NCI-H774 (cell line): Measurements from ENCODE around the gene RAB2B.
A peak's percentile ranks its signal among the peaks of the same experiment; 100 is the strongest.

Experiments
- DNase-seq: peaks from one replicate; lab custom pipeline; 2025; lab: John Stamatoyannopoulos, UW

Gene RAB2B

DNA sequence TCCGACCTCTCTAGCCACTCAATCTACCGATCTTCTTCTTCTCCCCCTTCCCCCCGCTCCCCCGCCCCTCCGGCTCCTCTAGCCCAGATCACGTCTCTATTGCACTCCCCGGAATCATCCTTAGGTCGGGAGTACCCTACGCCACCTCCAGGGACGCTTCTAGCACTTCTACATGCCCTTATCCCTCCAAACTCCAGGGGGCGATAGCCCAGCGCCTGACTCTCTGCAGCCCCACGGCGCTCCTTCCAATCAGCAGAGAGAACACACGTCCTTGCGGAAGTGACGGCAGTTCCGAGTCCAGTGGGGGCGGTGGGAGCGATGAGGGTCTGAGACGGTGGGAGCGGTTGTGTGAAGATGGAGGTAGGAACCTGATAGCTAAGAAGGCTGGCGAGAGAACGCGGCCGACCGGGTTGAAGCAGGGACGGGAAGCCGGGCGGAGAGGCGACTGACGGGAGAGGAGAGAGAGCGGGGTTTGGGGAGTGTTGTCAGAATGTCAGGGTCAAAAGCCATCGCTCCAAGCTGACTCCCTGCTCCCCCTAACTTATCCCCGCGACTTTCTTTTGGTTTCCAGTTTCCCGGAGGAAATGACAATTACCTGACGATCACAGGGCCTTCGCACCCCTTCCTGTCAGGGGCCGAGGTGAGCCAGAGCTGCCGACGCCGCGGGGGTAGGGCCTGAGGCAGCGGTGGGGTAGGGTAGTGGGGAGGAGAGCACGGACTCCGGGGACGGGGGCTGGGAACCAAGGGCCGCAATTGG lies at the start of gene RAB2B, which contains the start of gene TOX4:
RAB2B (minus strand) TSS at position 35 of the 757 bp plus-strand sequence. CDS start 87 bp downstream, outside the sequence.
TOX4 (plus strand) TSS at position 271 of the 757 bp plus-strand sequence; CDS start at position 355, 84 bp downstream.
- DNase-seq = peak; percentile 98

DNA sequence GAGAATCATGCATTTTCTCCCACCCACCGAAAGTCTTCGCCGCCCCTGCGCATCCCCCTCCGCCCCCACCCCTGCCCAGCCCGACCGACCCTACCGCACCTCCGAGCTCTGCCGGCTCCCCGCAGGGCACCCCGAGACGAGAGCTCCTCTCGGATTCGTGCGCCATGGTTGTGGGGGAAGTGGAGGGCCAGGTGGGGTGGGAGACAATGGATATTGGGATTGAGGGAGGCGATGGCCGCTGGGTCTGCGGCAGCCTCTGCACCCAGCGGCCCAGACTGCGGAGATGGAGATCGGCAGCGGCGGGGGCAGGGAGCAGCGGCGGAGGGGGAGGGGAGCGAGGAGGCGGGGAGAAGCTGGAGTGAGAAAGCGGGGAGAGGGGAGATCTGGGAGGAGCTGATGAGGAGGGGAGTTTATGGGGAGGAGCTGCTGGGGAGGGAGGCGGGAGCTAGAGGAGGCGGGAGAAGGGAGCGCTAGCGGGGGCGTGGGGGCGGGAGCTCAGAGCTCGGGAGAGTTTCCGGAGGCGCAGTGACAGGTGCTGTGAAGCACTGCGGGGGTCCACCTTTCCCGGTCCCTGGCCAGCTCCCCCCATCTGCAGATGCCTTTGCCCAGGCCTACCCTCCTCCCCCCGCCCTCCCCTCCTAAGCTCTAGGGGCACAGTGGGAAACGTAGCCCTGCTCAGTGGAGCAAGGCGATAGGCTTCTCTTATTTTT lies 49.4 kb upstream of the RAB2B start, which contains the start of gene SALL2:
SALL2 (minus strand) TSS at position 385 of the 710 bp plus-strand sequence; CDS start at position 166, 219 bp downstream.
- peak; percentile 90 for DNase-seq

DNA sequence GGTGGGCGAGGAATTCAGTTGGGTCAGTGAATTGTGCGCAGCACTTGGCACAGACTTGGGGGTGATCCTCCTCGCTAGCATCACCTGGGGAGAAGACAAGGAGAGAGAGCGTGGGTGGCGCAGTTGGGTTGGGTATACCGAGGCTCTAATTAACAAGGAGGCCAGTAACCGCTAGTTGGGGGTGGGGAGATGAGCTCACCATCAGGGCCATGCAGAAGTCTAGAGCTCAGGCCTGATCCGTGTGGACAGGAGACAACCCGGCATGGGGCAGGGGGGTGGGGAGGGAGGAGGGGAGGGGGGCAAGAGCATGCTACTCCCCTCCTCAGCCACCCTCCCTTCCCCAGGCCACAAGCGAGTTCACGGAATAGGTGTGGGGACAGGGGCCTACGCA lies 48.8 kb upstream of the RAB2B start:
- DNase-seq = no peak

DNA sequence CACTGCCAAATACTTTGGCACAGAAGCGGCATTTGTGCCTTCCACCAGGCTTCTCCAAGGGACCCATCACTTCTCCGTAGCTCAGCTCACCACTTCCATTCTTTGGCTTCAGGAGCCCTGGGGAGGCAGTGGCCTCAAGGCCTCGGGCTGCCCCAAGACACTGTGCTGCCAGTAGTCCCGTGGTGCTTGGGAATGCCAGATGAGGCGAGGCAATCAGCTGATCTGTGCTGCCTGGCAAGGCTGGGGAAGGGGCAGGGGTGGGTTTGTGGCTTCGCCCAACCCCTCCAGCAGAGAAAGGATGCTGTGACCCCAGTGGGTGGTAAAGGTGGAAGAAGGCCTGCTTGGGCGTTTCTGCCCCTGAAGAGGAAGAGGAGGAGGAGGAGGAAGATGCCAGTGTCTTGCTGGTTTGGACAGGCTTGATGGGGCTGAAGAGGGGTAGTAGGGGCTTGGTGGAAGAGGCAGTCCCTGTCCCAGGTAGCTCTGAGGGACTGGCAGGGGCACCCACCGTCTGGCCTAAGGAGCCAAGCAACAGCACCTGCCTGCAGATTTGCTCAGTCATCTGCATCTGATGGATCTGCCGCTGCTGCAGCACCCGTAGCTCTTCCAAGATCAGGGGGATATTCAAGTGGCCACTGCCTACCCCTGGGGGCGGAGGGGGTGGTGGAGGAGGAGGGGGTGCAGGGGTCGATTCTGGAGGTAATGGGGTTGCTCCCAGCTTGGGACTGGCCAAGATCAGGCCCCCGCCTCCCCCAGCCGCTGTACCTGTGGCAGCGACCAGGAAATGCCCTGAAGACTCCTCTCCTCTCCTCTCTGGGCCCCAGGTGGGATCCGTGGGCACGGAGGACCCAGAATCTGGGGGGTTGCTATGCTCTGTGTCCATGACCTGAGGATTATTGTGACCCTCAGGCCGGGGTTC lies 48.1 kb upstream of the RAB2B start:
- DNase-seq = no peak

GRCh38 chr14:21523203-21523602 lies 46.4 kb upstream of the RAB2B start:
- no peak for DNase-seq

DNA sequence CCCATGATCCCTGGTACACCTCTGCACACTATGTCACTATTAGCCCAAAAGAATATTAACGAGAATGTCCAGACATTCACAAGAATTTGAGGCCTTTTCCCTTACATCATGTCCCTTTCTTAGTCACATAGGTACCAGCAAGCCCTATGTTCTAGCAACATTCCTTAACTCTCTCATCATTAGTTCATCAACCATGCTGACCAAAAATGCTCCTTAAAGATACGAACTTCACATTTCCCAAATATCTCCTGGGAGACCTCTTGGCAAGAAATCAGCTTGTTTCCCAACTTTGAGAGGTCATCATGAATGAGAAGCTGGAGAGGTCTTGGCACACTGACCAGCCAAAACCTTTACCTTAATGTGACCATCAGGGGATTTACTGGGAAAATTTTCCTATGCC lies 44.7 kb upstream of the RAB2B start:
- DNase-seq = no peak

GRCh38 chr14:21520767-21521166 lies 44.0 kb upstream of the RAB2B start:
- DNase-seq = no peak

- DNase-seq = no peak
Observed at GRCh38 chr14:21518725-21519124, 42.0 kb upstream of the RAB2B start.

GRCh38 chr14:21514341-21514740 lies 37.6 kb upstream of the RAB2B start:
- no peak for DNase-seq

DNA sequence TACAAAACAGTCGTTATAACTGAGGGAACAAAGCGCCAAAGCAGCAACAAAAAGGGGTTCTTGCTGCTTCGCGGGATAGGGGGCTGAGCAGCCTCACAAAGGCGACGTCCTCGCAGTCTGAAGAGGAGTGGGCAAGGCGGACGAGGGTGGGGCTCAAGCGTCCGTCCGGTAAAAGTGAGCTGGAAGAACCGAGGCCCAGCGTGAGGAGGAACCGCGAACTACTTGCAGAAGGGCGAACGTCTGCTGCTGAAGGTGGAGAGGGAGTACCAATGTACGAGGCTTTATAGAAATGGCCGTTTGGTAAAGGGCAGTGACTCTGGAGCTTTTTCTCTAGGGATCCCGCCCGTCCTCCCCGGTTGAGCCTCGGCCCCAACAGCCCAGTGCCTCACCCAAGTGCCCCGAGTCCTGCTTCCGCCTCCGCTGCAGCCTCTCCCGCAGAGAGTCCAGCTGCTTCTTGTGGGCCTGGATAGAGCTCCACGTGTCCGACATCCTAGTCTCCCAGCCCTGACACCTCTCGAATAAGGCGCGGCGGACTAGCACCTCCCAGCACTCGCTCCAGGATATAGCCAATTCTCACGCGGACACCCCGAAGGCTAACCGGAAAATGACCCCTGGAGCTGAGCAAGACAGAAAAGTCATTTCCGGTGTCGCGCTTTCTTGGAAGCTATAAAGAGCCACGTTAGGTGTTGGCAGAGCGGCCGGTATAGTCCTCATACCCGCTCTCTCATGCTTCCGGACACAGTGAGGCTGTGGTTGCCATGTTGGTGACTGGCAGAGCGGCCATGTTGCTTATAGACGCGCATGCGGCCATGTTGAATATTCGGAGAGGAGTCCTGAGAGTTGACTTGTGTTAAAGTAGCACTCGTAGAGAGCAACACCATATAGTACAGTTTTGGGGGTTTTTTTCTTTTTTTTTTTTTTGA lies 34.2 kb upstream of the RAB2B start, which contains the start of gene METTL3:
METTL3 (minus strand) TSS at position 606 of the 923 bp plus-strand sequence; CDS start at position 489, 117 bp downstream.
- DNase-seq = peak; percentile 98

- no peak for DNase-seq
Observed at GRCh38 chr14:21509432-21510143, 32.8 kb upstream of the RAB2B start.

- DNase-seq = no peak
Observed at GRCh38 chr14:21506557-21506956, 29.8 kb upstream of the RAB2B start.

- no peak for DNase-seq
Observed at GRCh38 chr14:21505012-21505553, 28.3 kb upstream of the RAB2B start.

- no peak for DNase-seq
Observed at GRCh38 chr14:21503376-21503775, 26.6 kb upstream of the RAB2B start.

DNA sequence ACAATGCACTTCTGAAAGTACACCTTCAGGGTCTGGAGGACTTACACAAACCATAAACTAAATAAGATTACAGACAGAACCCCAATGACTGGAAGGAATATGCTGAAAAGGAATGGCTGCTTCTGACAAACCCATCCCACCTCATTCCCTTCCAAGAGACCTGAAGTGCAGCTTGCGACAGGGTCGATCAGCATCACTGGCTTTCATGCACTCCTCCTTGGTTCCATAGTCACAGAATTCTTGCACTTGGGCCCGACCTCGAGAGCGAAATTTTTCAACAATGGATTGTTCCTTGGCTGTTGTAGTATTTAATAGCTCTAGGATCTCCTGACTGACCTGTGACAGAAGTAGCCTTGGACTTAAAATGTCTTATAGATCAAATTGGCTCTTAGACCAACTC lies 24.8 kb upstream of the RAB2B start:
- no peak for DNase-seq

- peak; percentile 16 for DNase-seq
Observed at GRCh38 chr14:21498540-21499526, 22.1 kb upstream of the RAB2B start.

DNA sequence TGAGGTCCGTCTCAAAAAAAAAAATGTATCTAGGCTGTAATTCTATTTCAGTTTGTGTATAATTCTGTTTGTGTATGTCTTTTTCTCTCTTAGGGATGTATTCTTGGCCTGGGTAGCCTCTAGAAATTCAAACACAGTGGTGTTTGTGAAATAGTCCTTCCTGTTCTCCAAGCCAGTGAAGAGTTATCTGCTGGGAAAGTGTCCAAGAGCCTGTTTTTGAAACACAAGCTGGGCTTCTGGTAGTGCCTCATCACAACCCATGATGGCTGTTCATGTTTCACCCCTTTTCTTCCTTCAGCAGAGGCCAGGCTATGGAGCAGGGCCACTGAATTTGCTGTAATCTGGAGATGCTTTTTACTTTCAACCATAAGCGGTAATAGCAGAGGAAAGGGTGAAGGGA lies 19.7 kb upstream of the RAB2B start:
- no peak for DNase-seq

DNA sequence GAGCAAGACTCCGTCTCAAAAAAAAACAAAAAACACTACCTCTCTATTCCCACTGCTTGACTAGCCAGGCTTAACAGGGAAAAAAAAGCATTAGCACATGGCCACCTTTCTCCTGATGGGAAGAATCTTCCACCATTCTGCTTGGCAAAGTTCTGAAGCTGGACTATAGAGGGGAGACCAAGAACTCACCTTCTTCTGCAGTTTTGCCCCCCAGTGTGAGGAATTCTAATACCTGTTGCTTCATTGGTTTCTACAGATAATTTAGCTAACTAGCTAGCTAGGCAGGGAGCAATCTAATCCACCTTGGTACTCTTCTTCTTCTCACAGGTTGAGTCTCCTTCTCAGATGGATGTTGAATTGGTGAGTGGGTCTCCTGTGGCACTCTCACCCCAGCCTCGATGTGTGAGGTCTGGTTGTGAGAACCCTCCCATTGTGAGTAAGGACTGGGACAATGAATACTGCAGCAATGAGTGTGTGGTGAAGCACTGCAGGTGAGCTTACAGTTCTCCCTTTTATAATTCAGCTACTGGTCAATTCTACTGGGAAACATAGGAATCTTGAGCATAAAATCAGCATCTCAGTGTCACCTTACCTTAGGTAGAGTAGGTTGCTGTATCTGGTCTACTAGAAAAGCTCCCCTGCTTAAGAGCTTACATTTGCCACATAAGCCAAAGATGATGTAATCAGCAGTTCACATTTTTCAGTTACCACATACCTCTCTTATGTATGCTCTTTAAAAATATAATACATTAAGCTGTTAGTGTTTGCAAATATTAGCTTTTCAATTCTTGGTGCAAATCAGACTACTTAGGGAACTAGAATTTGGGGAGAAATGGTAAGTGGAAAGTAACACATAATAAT lies 18.4 kb upstream of the RAB2B start:
- no peak for DNase-seq
